Natural killer cell (primary cell): ENCODE results near the gene MAPK8IP1. TPM values are rescaled to one million over a fixed set of nuclear protein-coding genes. Genes with fewer than 3 reads are reported as not detected.
A peak's percentile ranks its signal among the peaks of the same experiment; 100 is the strongest.
"Not testable (repeated sequence)": the region's sequence is repeated elsewhere in the genome, so short reads cannot be mapped to it uniquely, and the experiment has no call there.

Source experiments
- ATAC-seq, 3 donors: fragments of 150-1000 bp in 2 of 3; fragments of 200-7000 bp in 1 of 3; cut with Tn5 transposase; 1 replicate in 1 of 3; 2 replicates in 2 of 3; pipeline ENCODE4 v1.10.0; 2021; ENCODE audit warnings: mild to moderate bottlenecking in 2 of 3, moderate library complexity in 2 of 3
- DNase-seq, 2 donors: peaks; one replicate each; pipeline versions ENCODE4 v3.0.0 to v3.0.0-alpha.2; 2013 to 2021; ENCODE audit warnings: mixed read lengths in 1 of 2
- H3K27ac ChIP-seq: one replicate; pipeline ENCODE4 v1.5.1; 2013; ENCODE audit warnings: mild to moderate bottlenecking, low read length
- H3K27me3 ChIP-seq: one replicate; pipeline ENCODE4 v1.6.1; 2013; ENCODE audit warnings: low read length; ENCODE audit not compliant: control insufficient read depth, insufficient read depth
- H3K36me3 ChIP-seq: one replicate; pipeline ENCODE4 v1.6.1; 2013; ENCODE audit warnings: low read length; ENCODE audit not compliant: control insufficient read depth, insufficient read depth
- H3K4me1 ChIP-seq: one replicate; pipeline ENCODE4 v1.6.1; 2013; ENCODE audit warnings: low read length; ENCODE audit not compliant: control insufficient read depth, insufficient read depth
- H3K4me3 ChIP-seq: one replicate; pipeline ENCODE4 v1.5.1; 2013; ENCODE audit warnings: low read length
- H3K9me3 ChIP-seq: one replicate; pipeline ENCODE4 v1.6.1; 2013; ENCODE audit warnings: low read length; ENCODE audit not compliant: control insufficient read depth, insufficient read depth
- H3K27ac Mint-ChIP-seq, 2 donors: one replicate each; pipeline ENCODE4 v1.8.0; 2022; ENCODE audit warnings: mild to moderate bottlenecking in 2 of 2, mixed read lengths in 2 of 2, moderate library complexity in 1 of 2
- H3K27me3 Mint-ChIP-seq, 2 donors: one replicate each; pipeline ENCODE4 v1.8.0; 2022; ENCODE audit warnings: low read depth in 2 of 2, mixed read lengths in 2 of 2
- H3K36me3 Mint-ChIP-seq: one replicate; pipeline ENCODE4 v1.8.0; 2022; ENCODE audit warnings: mixed read lengths
- H3K4me1 Mint-ChIP-seq, 2 donors: one replicate each; pipeline ENCODE4 v1.8.0; 2022; ENCODE audit warnings: mixed read lengths in 2 of 2
- H3K4me3 Mint-ChIP-seq: one replicate; pipeline ENCODE4 v1.8.0; 2022; ENCODE audit warnings: mild to moderate bottlenecking, moderate library complexity, mixed read lengths
- H3K9me3 Mint-ChIP-seq, 2 donors: one replicate each; pipeline ENCODE4 v1.8.0; 2022; ENCODE audit warnings: mixed read lengths in 2 of 2
- CTCF ChIP-seq: fragments of 200-600 bp; IDR thresholded peaks from one replicate; pipeline ENCODE4 v1.8.0; 2022; ENCODE audit warnings: antibody characterized with exemption
- WGBS: methylation state at CpG from one replicate; pipeline ENCODE4 v1.1.7; 2013; ENCODE audit warnings: missing lambda C conversion rate; ENCODE audit not compliant: insufficient coverage; 5-methylcytosine and 5-hydroxymethylcytosine counted together
- intact Hi-C: fragments of 100-400 bp; cut with micrococcal nuclease; formaldehyde crosslinking; loops from one replicate; pipeline ENCODE4 v1.14.2; 2022
- total RNA-seq, 4 donors: library from RNA; stranded (reverse); fragments of 120-200 nt in 1 of 4; gene quantifications; one replicate each; pipeline versions ENCODE4 v1.2.3 to v1.2.4, GENCODE V29; 2013 to 2022

Gene MAPK8IP1
- total RNA-seq, 3 donors from 2014 or later (not counting 1 experiment from before 2014, with no cell fraction given), result 9.7 to 21.5 (median 13.9) TPM

- DNase-seq (no peak), ATAC-seq (no peak)
- Histone ChIP-seq H3K36me3 (no peaks in the 10 kb centered on the region), H3K27me3 (peaks cover 20% of the 10 kb centered on the region), H3K27ac (no peak overlapping the region), H3K4me1 (peaks cover 35% of the 10 kb centered on the region), H3K9me3 (no peaks in the 10 kb centered on the region), H3K4me3 (no peak overlapping the region)
- Mint-ChIP-seq H3K9me3 (no peaks in the 10 kb centered on the region), H3K4me1 (peaks cover 5 to 24% of the 10 kb centered on the region in 2 donors), H3K36me3 (no peaks in the 10 kb centered on the region), H3K27ac (no peak overlapping the region), H3K27me3 (peaks cover 0 to 18% of the 10 kb centered on the region in 2 donors), H3K4me3 (no peak overlapping the region)
- TF ChIP-seq CTCF, result no peak
- WGBS, result 93% methylated on average over 56 of the region's 56 CpGs
- intact Hi-C loops, result no loop called here
These were observed 17.3 kb downstream of the MAPK8IP1 start for GRCh38 chr11:45902452-45903380.

GRCh38 chr11:45904309-45904915 is 19.0 kb downstream of the MAPK8IP1 start:
- no peak for TF ChIP-seq CTCF
- no peak overlapping the region for H3K4me3 ChIP-seq
- no peak overlapping the region for H3K27ac ChIP-seq
- no peak for ATAC-seq
- peaks cover 5 to 26% of the 10 kb centered on the region in 2 donors for H3K4me1 Mint-ChIP-seq
- H3K36me3 Mint-ChIP-seq, result no peaks in the 10 kb centered on the region
- peaks cover 7% of the 10 kb centered on the region for H3K27me3 ChIP-seq
- DNase-seq, result no peak
- no peaks in the 10 kb centered on the region for H3K9me3 ChIP-seq
- intact Hi-C loops, result no loop called here
- H3K36me3 ChIP-seq, result peaks cover 3% of the 10 kb centered on the region
- H3K27me3 Mint-ChIP-seq, result peaks cover 0 to 8% of the 10 kb centered on the region in 2 donors
- no peak overlapping the region for H3K4me3 Mint-ChIP-seq
- peak overlapping the region in 1 of 2 donors; percentile 18 for H3K27ac Mint-ChIP-seq
- H3K4me1 ChIP-seq, result peaks cover 27% of the 10 kb centered on the region
- H3K9me3 Mint-ChIP-seq, result no peaks in the 10 kb centered on the region
- 91% methylated on average over 15 of the region's 15 CpGs for WGBS

- Histone ChIP-seq H3K27ac (no peak overlapping the region), H3K9me3 (no peaks in the 10 kb centered on the region), H3K36me3 (peaks cover 9% of the 10 kb centered on the region), H3K4me1 (peaks cover 24% of the 10 kb centered on the region), H3K4me3 (no peak overlapping the region), H3K27me3 (peaks cover 6% of the 10 kb centered on the region)
- TF ChIP-seq CTCF, result no peak
- ATAC-seq (no peak), DNase-seq (no peak)
- intact Hi-C loops, result no loop called here
- Mint-ChIP-seq H3K4me1 (peaks cover 5 to 24% of the 10 kb centered on the region in 2 donors), H3K9me3 (no peaks in the 10 kb centered on the region), H3K4me3 (no peak overlapping the region), H3K27ac (no peak overlapping the region), H3K36me3 (no peaks in the 10 kb centered on the region), H3K27me3 (peaks cover 0 to 8% of the 10 kb centered on the region in 2 donors)
- 93% methylated on average over 19 of the region's 19 CpGs for WGBS
These were observed 19.6 kb downstream of the MAPK8IP1 start for GRCh38 chr11:45905095-45905494.

- peaks cover 12% of the 10 kb centered on the region for H3K36me3 ChIP-seq
- H3K27ac Mint-ChIP-seq, H3K27me3 Mint-ChIP-seq, H3K27ac ChIP-seq, H3K9me3 Mint-ChIP-seq, intact Hi-C loops, H3K27me3 ChIP-seq, H3K36me3 Mint-ChIP-seq, H3K4me3 Mint-ChIP-seq, DNase-seq, H3K9me3 ChIP-seq, H3K4me3 ChIP-seq: not testable (repeated sequence)
- peak in 2 of 3 donors; percentile 10 to 12 for ATAC-seq
- 28% methylated on average over 5 of the region's 6 CpGs for WGBS
- peaks cover 5 to 20% of the 10 kb centered on the region in 2 donors for H3K4me1 Mint-ChIP-seq
- H3K4me1 ChIP-seq, result peaks cover 20% of the 10 kb centered on the region
These were observed 20.1 kb downstream of the MAPK8IP1 start for GRCh38 chr11:45905576-45905975.
